RWPE1 (cell line): ENCODE results near the gene EIF2B5.
"Not testable (repeated sequence)": the region's sequence is repeated elsewhere in the genome, so short reads cannot be mapped to it uniquely, and the experiment has no call there.

Experiments used
- CTCF ChIA-PET: fragments of 350-600 bp; sonication (Branson Sonifier 250); formaldehyde crosslinking; extraction: SDS; loops from one replicate; lab custom pipeline; 2021; lab: Yijun Ruan, JAX
- POLR2A ChIA-PET: fragments of 400-600 bp; formaldehyde crosslinking; extraction: SDS; loops from one replicate; lab custom pipeline; 2020; ENCODE audit warnings: antibody characterized with exemption; ENCODE audit not compliant: low non-redundant PET; lab: Yijun Ruan, JAX
- DNase-seq: peaks from one replicate; pipeline ENCODE4 v3.0.0; 2012; ENCODE audit warnings: low spot score
- H3K27ac ChIP-seq: fragments of 450-650 bp; 2 replicates; pipeline ENCODE4 v1.5.1; 2017
- CTCF ChIP-seq: fragments of 450-650 bp; conservative IDR thresholded peaks from 2 replicates; pipeline ENCODE4 v1.5.1; 2017; ENCODE audit warnings: low read depth, mild to moderate bottlenecking

The EIF2B5 gene

GRCh38 chr3:184099806-184100686 is 35.1 kb upstream of the EIF2B5 start:
- ChIA-PET POLR2A (no interaction called here), CTCF (no interaction called here)
- no peak overlapping the region for H3K27ac ChIP-seq
- DNase-seq, result no peak
- TF ChIP-seq CTCF, result no peak

- no peak for DNase-seq
- ChIA-PET CTCF (no interaction called here), POLR2A (no interaction called here)
- H3K27ac ChIP-seq, result no peak overlapping the region
- no peak for TF ChIP-seq CTCF
These were observed 24.8 kb upstream of the EIF2B5 start for GRCh38 chr3:184110316-184110725.

- CTCF ChIA-PET, result no interaction called here
- POLR2A ChIA-PET, result no interaction called here
- no peak overlapping the region for H3K27ac ChIP-seq
- no peak for TF ChIP-seq CTCF
- DNase-seq, result no peak
These were observed 19.1 kb upstream of the EIF2B5 start for GRCh38 chr3:184116017-184116416.

- CTCF ChIA-PET, result no interaction called here
- no peak overlapping the region for H3K27ac ChIP-seq
- no peak for TF ChIP-seq CTCF
- POLR2A ChIA-PET, result no interaction called here
- DNase-seq, result no peak
These were observed 17.5 kb upstream of the EIF2B5 start for GRCh38 chr3:184117636-184118035.

GRCh38 chr3:184121031-184121430 is 14.1 kb upstream of the EIF2B5 start:
- POLR2A ChIA-PET, result interaction anchor here (0.6 kb wide), 2 partner anchors 17 to 181 kb away, joined by 5 to 8 read pairs; no protein-coding TSS in a partner anchor
- DNase-seq, CTCF ChIA-PET, H3K27ac ChIP-seq: not testable (repeated sequence)

- no peak overlapping the region for H3K27ac ChIP-seq
- ChIA-PET POLR2A (no interaction called here), CTCF (no interaction called here)
- no peak for TF ChIP-seq CTCF
- no peak for DNase-seq
These were observed 9.2 kb upstream of the EIF2B5 start for GRCh38 chr3:184126006-184126405.

- TF ChIP-seq CTCF, result no peak; the same call in 1 of the 2 replicates
- H3K27ac ChIP-seq, result no peak overlapping the region
- no peak for DNase-seq
- ChIA-PET CTCF (interaction anchor here (0.7 kb wide), 1 partner anchor 83 kb away, joined by 3 read pairs; no protein-coding TSS in a partner anchor), POLR2A (no interaction called here)
These were observed 6.1 kb upstream of the EIF2B5 start for GRCh38 chr3:184129012-184129411.
